ENCODE data around the gene POPDC3. TPM values are rescaled to one million over a fixed set of nuclear protein-coding genes. Genes with fewer than 3 reads are reported as not detected.

Gene POPDC3
- total and polyA plus RNA-seq, 12 donors = 0.32 to 0.61 (median 0.41) TPM; not detected in 8

GRCh38 chr6:105200133-105200730 lies 20.4 kb upstream of the POPDC3 start:
- no peak overlapping the region for H3K27ac ChIP-seq
- intact Hi-C loops (cut with DNase I) = no loop called here
- H3K4me1 ChIP-seq (replicated peaks in 1 of 2) = no peaks in the 10 kb centered on the region
- peaks cover 8% of the 10 kb centered on the region for H3K27me3 ChIP-seq
- H3K4me3 ChIP-seq = no peak overlapping the region
- DNase-seq = no peak
- 73 to 83% (median 77%) methylated on average over 6 of the region's 6 CpGs for WGBS, 4 donors
- no peaks in the 10 kb centered on the region for H3K9me3 ChIP-seq (replicated peaks in 1 of 3)
- H3K36me3 ChIP-seq (replicated peaks in 1 of 2) = no peaks in the 10 kb centered on the region
- no peak for TF ChIP-seq POLR2A (IDR thresholded peaks at IDR 0.05)
- no peak for TF ChIP-seq CTCF (IDR thresholded peaks at IDR 0.05)

- Histone ChIP-seq H3K27me3 (peaks cover 8% of the 10 kb centered on the region), H3K9me3 (replicated peaks in 1 of 3) (no peaks in the 10 kb centered on the region), H3K4me3 (no peak overlapping the region), H3K4me1 (replicated peaks in 1 of 2) (no peaks in the 10 kb centered on the region), H3K27ac (no peak overlapping the region), H3K36me3 (replicated peaks in 1 of 2) (no peaks in the 10 kb centered on the region)
- DNase-seq = no peak
- intact Hi-C loops (cut with DNase I) = no loop called here
- no peak for TF ChIP-seq CTCF (IDR thresholded peaks at IDR 0.05)
- no peak for TF ChIP-seq POLR2A (IDR thresholded peaks at IDR 0.05)
- WGBS, 4 donors = 38 to 60% (median 48%) methylated on average over 6 of the region's 6 CpGs
Observed at GRCh38 chr6:105199711-105200110, 19.9 kb upstream of the POPDC3 start.

- Histone ChIP-seq H3K4me1 (replicated peaks in 1 of 2) (no peaks in the 10 kb centered on the region), H3K9me3 (replicated peaks in 1 of 3) (no peaks in the 10 kb centered on the region), H3K4me3 (no peak overlapping the region), H3K36me3 (replicated peaks in 1 of 2) (no peaks in the 10 kb centered on the region), H3K27ac (no peak overlapping the region), H3K27me3 (peaks cover 8% of the 10 kb centered on the region)
- no peak for TF ChIP-seq CTCF (IDR thresholded peaks at IDR 0.05)
- no peak for TF ChIP-seq POLR2A (IDR thresholded peaks at IDR 0.05)
- DNase-seq = no peak
- intact Hi-C loops (cut with DNase I) = no loop called here
- WGBS, 4 donors = 80 to 91% (median 85%) methylated on average over 2 of the region's 2 CpGs
Observed at GRCh38 chr6:105196076-105196475, 16.3 kb upstream of the POPDC3 start.

- DNase-seq = no peak
- intact Hi-C loops (cut with DNase I) = no loop called here
- Histone ChIP-seq H3K27ac (no peak overlapping the region), H3K27me3 (peaks cover 8% of the 10 kb centered on the region), H3K4me3 (no peak overlapping the region), H3K36me3 (replicated peaks in 1 of 2) (no peaks in the 10 kb centered on the region), H3K4me1 (replicated peaks in 1 of 2) (no peaks in the 10 kb centered on the region), H3K9me3 (replicated peaks in 1 of 3) (no peaks in the 10 kb centered on the region)
- TF ChIP-seq CTCF (IDR thresholded peaks at IDR 0.05) = no peak
- no peak for TF ChIP-seq POLR2A (IDR thresholded peaks at IDR 0.05)
- 43 to 62% (median 51%) methylated on average over 3 of the region's 3 CpGs for WGBS, 4 donors
Observed at GRCh38 chr6:105194591-105194990, 14.8 kb upstream of the POPDC3 start.

Measured in adrenal gland (tissue), 12 donors.